ENCODE measurements around the gene DEGS1. TPM values are rescaled to one million over a fixed set of nuclear protein-coding genes. Genes with fewer than 3 reads are reported as not detected.

The DEGS1 gene
- total and polyA plus RNA-seq, 2 experiments from 2014 or later = 45.7 to 67.9 TPM

DNA sequence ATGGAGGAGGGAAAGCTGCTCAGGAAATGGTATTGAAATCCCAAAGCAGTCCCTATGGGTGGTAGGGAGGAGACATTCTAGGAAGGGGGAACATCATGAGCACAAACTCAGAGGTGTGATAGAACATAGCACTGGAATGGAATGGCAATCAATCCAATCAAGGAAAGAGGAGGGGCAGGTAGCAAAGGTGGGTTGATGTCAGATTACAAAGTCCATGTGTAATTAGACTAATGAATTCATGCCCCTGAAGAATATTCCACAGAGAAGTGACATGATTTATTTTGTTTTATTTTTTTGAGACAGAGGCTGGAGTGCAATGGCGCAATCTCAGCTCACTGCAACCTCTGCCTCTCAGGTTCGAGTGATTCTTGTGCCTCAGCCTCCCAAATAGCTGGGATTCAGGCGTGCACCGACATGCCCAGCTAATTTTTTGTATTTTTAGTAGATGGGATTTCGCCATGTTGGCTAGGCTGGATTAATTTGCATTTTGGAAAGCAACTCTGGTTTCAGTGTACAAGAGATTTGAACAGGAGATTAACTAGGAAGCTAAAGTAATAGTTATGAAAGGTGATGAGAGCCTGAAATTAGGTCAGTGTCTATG lies 36.1 kb downstream of the DEGS1 start:
- Mint-ChIP-seq H3K4me3 (no peak overlapping the region), H3K27me3 (ENCODE audit: insufficient read depth, low read depth, poor library complexity) (peaks cover 6% of the 10 kb centered on the region), H3K27ac (no peak overlapping the region), H3K9me3 (no peaks in the 10 kb centered on the region), H3K36me3 (ENCODE audit: low read depth) (no peaks in the 10 kb centered on the region), H3K4me1 (peaks cover 22% of the 10 kb centered on the region)
- Histone ChIP-seq H2AFZ (peak overlapping the region; percentile 91), H3K9me2 (ENCODE audit: insufficient read depth) (no peaks in the 10 kb centered on the region), H4K20me1 (replicated peaks; ENCODE audit: insufficient read depth) (no peaks in the 10 kb centered on the region), H3F3A (replicated peaks; ENCODE audit: low read depth) (peaks cover 8% of the 10 kb centered on the region; the same call in 1 of the 2 replicates), H3K36me3 (ENCODE audit: insufficient read depth) (no peaks in the 10 kb centered on the region), H3K27me3 (ENCODE audit: insufficient read depth) (no peaks in the 10 kb centered on the region), H3K4me1 (ENCODE audit: insufficient read depth) (peaks cover 5% of the 10 kb centered on the region), H3K79me2 (replicated peaks; ENCODE audit: insufficient read depth) (no peaks in the 10 kb centered on the region), H3K27ac (ENCODE audit: low read depth) (no peak overlapping the region), H3K4me3 (no peak overlapping the region), H3K4me2 (no peak overlapping the region)
- TF ChIP-seq CTCF (conservative IDR thresholded peaks at IDR 0.05; ENCODE audit: low read depth in 2 of 2) = no peak
- no peak for TF ChIP-seq NANOG (IDR thresholded peaks at IDR 0.05; ENCODE audit: borderline replicate concordance)
- no peak for TF ChIP-seq STAT1 (IDR thresholded peaks at IDR 0.05; ENCODE audit: unreplicated experiment)
- no peak for TF ChIP-seq EZH2phosphoT487 (IDR thresholded peaks at IDR 0.05; ENCODE audit: unreplicated experiment)
- no peak for TF ChIP-seq POLR2AphosphoS5 (IDR thresholded peaks at IDR 0.05; ENCODE audit: low read depth)
- no peak for TF ChIP-seq ZNF331 (CRISPR knock-in tag; IDR thresholded peaks at IDR 0.05; ENCODE audit: low read depth)
- TF ChIP-seq REST (IDR thresholded peaks at IDR 0.05; ENCODE audit: unreplicated experiment) = no peak
- no peak for TF ChIP-seq ZNF114 (CRISPR knock-in tag; IDR thresholded peaks at IDR 0.05)
- no peak for TF ChIP-seq ZNF462 (CRISPR knock-in tag; IDR thresholded peaks at IDR 0.05)
- TF ChIP-seq, protein P1, sequence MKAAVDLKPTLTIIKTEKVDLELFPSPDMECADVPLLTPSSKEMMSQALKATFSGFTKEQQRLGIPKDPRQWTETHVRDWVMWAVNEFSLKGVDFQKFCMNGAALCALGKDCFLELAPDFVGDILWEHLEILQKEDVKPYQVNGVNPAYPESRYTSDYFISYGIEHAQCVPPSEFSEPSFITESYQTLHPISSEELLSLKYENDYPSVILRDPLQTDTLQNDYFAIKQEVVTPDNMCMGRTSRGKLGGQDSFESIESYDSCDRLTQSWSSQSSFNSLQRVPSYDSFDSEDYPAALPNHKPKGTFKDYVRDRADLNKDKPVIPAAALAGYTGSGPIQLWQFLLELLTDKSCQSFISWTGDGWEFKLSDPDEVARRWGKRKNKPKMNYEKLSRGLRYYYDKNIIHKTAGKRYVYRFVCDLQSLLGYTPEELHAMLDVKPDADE (IDR thresholded peaks at IDR 0.05) = no peak
- no peak for TF ChIP-seq EZH2 (IDR thresholded peaks at IDR 0.05; ENCODE audit: low read depth, unreplicated experiment)
- TF ChIP-seq CREB1 (CRISPR knock-in tag; IDR thresholded peaks at IDR 0.05; ENCODE audit: low read depth) = no peak
- TF ChIP-seq JUNB (IDR thresholded peaks at IDR 0.05; ENCODE audit: unreplicated experiment) = no peak
- ATAC-seq = no peak
- no peak for DNase-seq (ENCODE audit: low spot score)

All from GM23338 (cell line).